Measurements from ENCODE around the gene SMOC1. TPM values are rescaled to one million over a fixed set of nuclear protein-coding genes. Genes with fewer than 3 reads are reported as not detected.

Gene SMOC1
- total RNA-seq, 2 donors from 2014 or later: 14.1 to 18.6 TPM

GRCh38 chr14:69882116-69882864 lies 3.1 kb downstream of the SMOC1 start:
- Histone ChIP-seq H3K4me1 (peaks cover 0 to 12% of the 10 kb centered on the region in 2 donors), H3K9me3 (no peaks in the 10 kb centered on the region), H3K27me3 (no peaks in the 10 kb centered on the region), H3K27ac (no peak overlapping the region), H3K4me3 (no peak overlapping the region), H3K36me3 (no peaks in the 10 kb centered on the region)
- no peak for DNase-seq (ENCODE audit: low spot score)
- no peak for TF ChIP-seq CTCF (IDR thresholded peaks at IDR 0.05)

GRCh38 chr14:69882915-69883314 lies 3.7 kb downstream of the SMOC1 start:
- no peaks in the 10 kb centered on the region for H3K27me3 ChIP-seq
- no peak for DNase-seq (ENCODE audit: low spot score)

GRCh38 chr14:69886453-69887242 lies 7.4 kb downstream of the SMOC1 start:
- no peak for DNase-seq (ENCODE audit: low spot score)
- H3K36me3 ChIP-seq: no peaks in the 10 kb centered on the region
- TF ChIP-seq CTCF (IDR thresholded peaks at IDR 0.05): no peak

More at GRCh38 chr14:69882915-69883314, 3.7 kb downstream of the SMOC1 start:
- Histone ChIP-seq H3K9me3 (no peaks in the 10 kb centered on the region), H3K4me3 (no peak overlapping the region), H3K36me3 (no peaks in the 10 kb centered on the region), H3K27ac (no peak overlapping the region), H3K4me1 (peaks cover 0 to 12% of the 10 kb centered on the region in 2 donors)
- no peak for TF ChIP-seq CTCF (IDR thresholded peaks at IDR 0.05)

GRCh38 chr14:69887740-69888657 lies 8.8 kb downstream of the SMOC1 start:
- no peak for TF ChIP-seq CTCF (IDR thresholded peaks at IDR 0.05)
- Histone ChIP-seq H3K9me3 (peaks cover 0 to 12% of the 10 kb centered on the region in 2 donors), H3K36me3 (no peaks in the 10 kb centered on the region), H3K27ac (no peak overlapping the region), H3K27me3 (no peaks in the 10 kb centered on the region), H3K4me3 (no peak overlapping the region), H3K4me1 (no peaks in the 10 kb centered on the region)
- DNase-seq (ENCODE audit: low spot score): no peak

More at GRCh38 chr14:69886453-69887242, 7.4 kb downstream of the SMOC1 start:
- H3K4me1 ChIP-seq: no peaks in the 10 kb centered on the region
- H3K27me3 ChIP-seq: no peaks in the 10 kb centered on the region
- peaks cover 0 to 12% of the 10 kb centered on the region in 2 donors for H3K9me3 ChIP-seq
- no peak overlapping the region for H3K4me3 ChIP-seq
- H3K27ac ChIP-seq: no peak overlapping the region

- H3K9me3 ChIP-seq: peaks cover 0 to 15% of the 10 kb centered on the region in 2 donors
- no peak overlapping the region for H3K27ac ChIP-seq
- no peak for DNase-seq (ENCODE audit: low spot score)
- H3K4me1 ChIP-seq: no peaks in the 10 kb centered on the region
- H3K27me3 ChIP-seq: no peaks in the 10 kb centered on the region
- H3K36me3 ChIP-seq: no peaks in the 10 kb centered on the region
- no peak overlapping the region for H3K4me3 ChIP-seq
- no peak for TF ChIP-seq CTCF (IDR thresholded peaks at IDR 0.05)
Measured at GRCh38 chr14:69891422-69891821, 12.2 kb downstream of the SMOC1 start.
